HepG2 (cell line): ENCODE data around the gene CYP2A6. TPM values are rescaled to one million over a fixed set of nuclear protein-coding genes. Genes with fewer than 3 reads are reported as not detected.

Experiments
- CAMTA2 ChIP-seq: sonication (generic); formaldehyde crosslinking; IDR thresholded peaks from 2 replicates; pipeline ENCODE4 v1.4.0; 2020; ENCODE audit warnings: mild to moderate bottlenecking, missing genetic modification reagents, borderline replicate concordance
- HNRNPUL1 ChIP-seq: fragments of 200-400 bp; formaldehyde crosslinking; IDR thresholded peaks from 2 replicates; pipeline ENCODE4 v1.6.1; 2017; ENCODE audit warnings: low read depth, mild to moderate bottlenecking, low read length, moderate library complexity
- SKI ChIP-seq: fragments of 450-650 bp; IDR thresholded peaks from one replicate; pipeline ENCODE4 v1.6.1; 2018; ENCODE audit warnings: mild to moderate bottlenecking; ENCODE audit not compliant: partially characterized antibody
- SMC3 ChIP-seq: IDR thresholded peaks from 2 replicates; pipeline ENCODE4 v1.6.1; 2011; ENCODE audit warnings: low read length, improper control_type of control experiment
- TAF15 ChIP-seq: fragments of 200-400 bp; formaldehyde crosslinking; IDR thresholded peaks from one replicate; pipeline ENCODE4 v1.6.1; 2018; ENCODE audit warnings: mild to moderate bottlenecking, low read depth, low read length; ENCODE audit not compliant: poor library complexity, severe bottlenecking
- ZFX ChIP-seq: sonication (generic); formaldehyde crosslinking; IDR thresholded peaks from 2 replicates; pipeline ENCODE4 v1.4.0; 2020; ENCODE audit warnings: mild to moderate bottlenecking, low read depth, missing genetic modification reagents, moderate library complexity
- ZNF205 ChIP-seq: IDR thresholded peaks from 2 replicates; pipeline ENCODE4 v1.6.1; 2018; ENCODE audit warnings: missing biosample characterization, missing genetic modification reagents
- ZNF546 ChIP-seq: sonication (generic); formaldehyde crosslinking; conservative IDR thresholded peaks from 2 replicates; pipeline ENCODE4 v1.8.1; 2023; ENCODE audit warnings: mild to moderate bottlenecking, missing genetic modification reagents
- polyA plus RNA-seq, 8 experiments: library from polyadenylated mRNA; depleted of rRNA in 3 of 8; stranded (reverse) in 7 of 8; unstranded in 1 of 8; fragments of >200 nt; fragmentation: Illumina TruSeq in 4 of 8; extraction: Trizol in 4 of 8; gene quantifications; 2 replicates each; pipeline versions ENCODE4 v1.2.1 to v1.2.3, GENCODE V29; 2011 to 2016; ENCODE audit warnings: low read depth in 4 of 8, missing spikeins in 1 of 8, mixed read lengths in 1 of 8; ENCODE audit not compliant: insufficient read depth in 1 of 8
- total RNA-seq, 5 experiments: library from RNA; depleted of rRNA; stranded (reverse); fragments of >200 nt; fragmentation: Illumina TruSeq; extraction: Trizol; gene quantifications; 2 replicates each; pipeline ENCODE4 v1.2.3, GENCODE V29; 2016; ENCODE audit warnings: low read depth in 1 of 5
- TF ChIP-seq, protein P1 (sequence below), 2 experiments: sonication (generic) in 1 of 2; formaldehyde crosslinking in 1 of 2; IDR thresholded peaks; 2 replicates each; pipeline versions ENCODE4 v1.6.1 to v1.9.0; 2014 to 2022; ENCODE audit warnings: antibody characterized with exemption in 1 of 2, borderline replicate concordance in 1 of 2, inconsistent platforms in 1 of 2, low read depth in 1 of 2, missing genetic modification reagents in 1 of 2
- TF ChIP-seq, protein P2 (sequence below): sonication (generic); formaldehyde crosslinking; IDR thresholded peaks from 2 replicates; pipeline ENCODE4 v1.4.0; 2020; ENCODE audit warnings: mild to moderate bottlenecking, low read depth, missing genetic modification reagents
- TF ChIP-seq, protein P3 (sequence below): sonication (generic); formaldehyde crosslinking; IDR thresholded peaks from 2 replicates; pipeline ENCODE4 v1.5.0; 2020; ENCODE audit warnings: missing genetic modification reagents
- TF ChIP-seq, protein P4 (sequence below): sonication (generic); formaldehyde crosslinking; IDR thresholded peaks from 2 replicates; pipeline ENCODE4 v1.4.0; 2020; ENCODE audit warnings: missing genetic modification reagents, borderline replicate concordance
- TF ChIP-seq, protein P5 (sequence below): sonication (generic); formaldehyde crosslinking; IDR thresholded peaks from 2 replicates; pipeline ENCODE4 v1.9.0; 2022; ENCODE audit warnings: missing genetic modification reagents, mild to moderate bottlenecking, borderline replicate concordance

The CYP2A6 gene
- total and polyA plus RNA-seq, 2 of the 13 experiments (the other 11 are each of a cell fraction or from before 2014, with no cell fraction given): not detected

DNA sequence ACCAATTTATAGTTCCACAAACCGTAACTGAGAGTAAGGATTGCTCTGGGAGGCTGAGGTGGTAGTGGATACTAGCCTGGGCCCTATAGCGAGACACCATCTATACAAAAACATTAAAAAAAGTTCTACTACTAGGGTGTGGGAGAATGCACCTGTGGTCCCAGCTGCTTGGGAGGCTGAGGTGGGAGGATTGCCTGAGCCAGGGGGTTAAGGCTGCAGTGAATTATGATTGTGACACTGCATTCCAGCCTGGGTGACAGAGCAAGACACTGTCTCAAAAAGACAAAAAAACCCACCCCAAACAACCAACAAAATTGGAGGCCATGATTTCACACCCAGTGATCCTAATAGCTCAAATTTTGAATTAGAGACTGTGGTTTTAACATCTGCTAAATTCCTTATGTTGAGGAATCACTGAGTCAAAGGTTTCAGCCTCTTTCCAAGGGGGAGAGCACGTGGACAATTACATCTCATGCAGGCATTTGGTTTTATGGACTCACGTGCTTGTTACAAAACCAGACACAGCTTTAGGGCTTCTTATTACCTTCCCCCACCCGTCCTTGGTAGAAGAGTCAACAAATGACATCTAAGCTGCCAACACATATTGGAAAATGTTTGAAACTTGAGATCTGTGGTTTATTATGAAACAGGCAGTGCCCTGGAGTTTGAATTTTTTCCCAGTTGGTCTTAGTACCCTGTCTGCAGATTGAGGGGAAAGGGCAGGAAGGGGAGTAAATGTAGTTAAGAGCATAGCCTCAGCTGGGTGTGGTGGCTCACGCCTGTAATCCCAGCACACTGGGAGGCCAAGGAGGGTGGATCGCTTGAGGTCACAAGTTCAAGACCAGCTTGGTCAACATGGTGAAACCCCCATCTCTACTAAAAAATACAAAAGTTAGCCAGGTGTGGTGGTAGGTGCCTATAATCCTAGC is 18.5 kb downstream of the CYP2A6 start (continued):
- TF ChIP-seq, protein P1, sequence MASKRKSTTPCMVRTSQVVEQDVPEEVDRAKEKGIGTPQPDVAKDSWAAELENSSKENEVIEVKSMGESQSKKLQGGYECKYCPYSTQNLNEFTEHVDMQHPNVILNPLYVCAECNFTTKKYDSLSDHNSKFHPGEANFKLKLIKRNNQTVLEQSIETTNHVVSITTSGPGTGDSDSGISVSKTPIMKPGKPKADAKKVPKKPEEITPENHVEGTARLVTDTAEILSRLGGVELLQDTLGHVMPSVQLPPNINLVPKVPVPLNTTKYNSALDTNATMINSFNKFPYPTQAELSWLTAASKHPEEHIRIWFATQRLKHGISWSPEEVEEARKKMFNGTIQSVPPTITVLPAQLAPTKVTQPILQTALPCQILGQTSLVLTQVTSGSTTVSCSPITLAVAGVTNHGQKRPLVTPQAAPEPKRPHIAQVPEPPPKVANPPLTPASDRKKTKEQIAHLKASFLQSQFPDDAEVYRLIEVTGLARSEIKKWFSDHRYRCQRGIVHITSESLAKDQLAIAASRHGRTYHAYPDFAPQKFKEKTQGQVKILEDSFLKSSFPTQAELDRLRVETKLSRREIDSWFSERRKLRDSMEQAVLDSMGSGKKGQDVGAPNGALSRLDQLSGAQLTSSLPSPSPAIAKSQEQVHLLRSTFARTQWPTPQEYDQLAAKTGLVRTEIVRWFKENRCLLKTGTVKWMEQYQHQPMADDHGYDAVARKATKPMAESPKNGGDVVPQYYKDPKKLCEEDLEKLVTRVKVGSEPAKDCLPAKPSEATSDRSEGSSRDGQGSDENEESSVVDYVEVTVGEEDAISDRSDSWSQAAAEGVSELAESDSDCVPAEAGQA (IDR thresholded peaks at IDR 0.05; ENCODE audit: low read depth): no peak
- TF ChIP-seq, protein P1 (CRISPR knock-in tag; IDR thresholded peaks at IDR 0.05; ENCODE audit: borderline replicate concordance): no peak
- TF ChIP-seq, protein P2, sequence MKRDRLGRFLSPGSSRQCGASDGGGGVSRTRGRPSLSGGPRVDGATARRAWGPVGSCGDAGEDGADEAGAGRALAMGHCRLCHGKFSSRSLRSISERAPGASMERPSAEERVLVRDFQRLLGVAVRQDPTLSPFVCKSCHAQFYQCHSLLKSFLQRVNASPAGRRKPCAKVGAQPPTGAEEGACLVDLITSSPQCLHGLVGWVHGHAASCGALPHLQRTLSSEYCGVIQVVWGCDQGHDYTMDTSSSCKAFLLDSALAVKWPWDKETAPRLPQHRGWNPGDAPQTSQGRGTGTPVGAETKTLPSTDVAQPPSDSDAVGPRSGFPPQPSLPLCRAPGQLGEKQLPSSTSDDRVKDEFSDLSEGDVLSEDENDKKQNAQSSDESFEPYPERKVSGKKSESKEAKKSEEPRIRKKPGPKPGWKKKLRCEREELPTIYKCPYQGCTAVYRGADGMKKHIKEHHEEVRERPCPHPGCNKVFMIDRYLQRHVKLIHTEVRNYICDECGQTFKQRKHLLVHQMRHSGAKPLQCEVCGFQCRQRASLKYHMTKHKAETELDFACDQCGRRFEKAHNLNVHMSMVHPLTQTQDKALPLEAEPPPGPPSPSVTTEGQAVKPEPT (CRISPR knock-in tag): no peak
- no peak for TF ChIP-seq ZNF546 (CRISPR knock-in tag)
- no peak for TF ChIP-seq CAMTA2 (CRISPR knock-in tag)
- TF ChIP-seq HNRNPUL1: no peak
- no peak for TF ChIP-seq SMC3
- TF ChIP-seq SKI: peak; percentile 90
- TF ChIP-seq, protein P3, sequence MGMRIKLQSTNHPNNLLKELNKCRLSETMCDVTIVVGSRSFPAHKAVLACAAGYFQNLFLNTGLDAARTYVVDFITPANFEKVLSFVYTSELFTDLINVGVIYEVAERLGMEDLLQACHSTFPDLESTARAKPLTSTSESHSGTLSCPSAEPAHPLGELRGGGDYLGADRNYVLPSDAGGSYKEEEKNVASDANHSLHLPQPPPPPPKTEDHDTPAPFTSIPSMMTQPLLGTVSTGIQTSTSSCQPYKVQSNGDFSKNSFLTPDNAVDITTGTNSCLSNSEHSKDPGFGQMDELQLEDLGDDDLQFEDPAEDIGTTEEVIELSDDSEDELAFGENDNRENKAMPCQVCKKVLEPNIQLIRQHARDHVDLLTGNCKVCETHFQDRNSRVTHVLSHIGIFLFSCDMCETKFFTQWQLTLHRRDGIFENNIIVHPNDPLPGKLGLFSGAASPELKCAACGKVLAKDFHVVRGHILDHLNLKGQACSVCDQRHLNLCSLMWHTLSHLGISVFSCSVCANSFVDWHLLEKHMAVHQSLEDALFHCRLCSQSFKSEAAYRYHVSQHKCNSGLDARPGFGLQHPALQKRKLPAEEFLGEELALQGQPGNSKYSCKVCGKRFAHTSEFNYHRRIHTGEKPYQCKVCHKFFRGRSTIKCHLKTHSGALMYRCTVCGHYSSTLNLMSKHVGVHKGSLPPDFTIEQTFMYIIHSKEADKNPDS (CRISPR knock-in tag): no peak
- TF ChIP-seq, protein P4, sequence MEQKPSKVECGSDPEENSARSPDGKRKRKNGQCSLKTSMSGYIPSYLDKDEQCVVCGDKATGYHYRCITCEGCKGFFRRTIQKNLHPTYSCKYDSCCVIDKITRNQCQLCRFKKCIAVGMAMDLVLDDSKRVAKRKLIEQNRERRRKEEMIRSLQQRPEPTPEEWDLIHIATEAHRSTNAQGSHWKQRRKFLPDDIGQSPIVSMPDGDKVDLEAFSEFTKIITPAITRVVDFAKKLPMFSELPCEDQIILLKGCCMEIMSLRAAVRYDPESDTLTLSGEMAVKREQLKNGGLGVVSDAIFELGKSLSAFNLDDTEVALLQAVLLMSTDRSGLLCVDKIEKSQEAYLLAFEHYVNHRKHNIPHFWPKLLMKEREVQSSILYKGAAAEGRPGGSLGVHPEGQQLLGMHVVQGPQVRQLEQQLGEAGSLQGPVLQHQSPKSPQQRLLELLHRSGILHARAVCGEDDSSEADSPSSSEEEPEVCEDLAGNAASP (CRISPR knock-in tag): no peak
- TF ChIP-seq TAF15: no peak
- no peak for TF ChIP-seq ZFX (CRISPR knock-in tag)
- TF ChIP-seq, protein P5, sequence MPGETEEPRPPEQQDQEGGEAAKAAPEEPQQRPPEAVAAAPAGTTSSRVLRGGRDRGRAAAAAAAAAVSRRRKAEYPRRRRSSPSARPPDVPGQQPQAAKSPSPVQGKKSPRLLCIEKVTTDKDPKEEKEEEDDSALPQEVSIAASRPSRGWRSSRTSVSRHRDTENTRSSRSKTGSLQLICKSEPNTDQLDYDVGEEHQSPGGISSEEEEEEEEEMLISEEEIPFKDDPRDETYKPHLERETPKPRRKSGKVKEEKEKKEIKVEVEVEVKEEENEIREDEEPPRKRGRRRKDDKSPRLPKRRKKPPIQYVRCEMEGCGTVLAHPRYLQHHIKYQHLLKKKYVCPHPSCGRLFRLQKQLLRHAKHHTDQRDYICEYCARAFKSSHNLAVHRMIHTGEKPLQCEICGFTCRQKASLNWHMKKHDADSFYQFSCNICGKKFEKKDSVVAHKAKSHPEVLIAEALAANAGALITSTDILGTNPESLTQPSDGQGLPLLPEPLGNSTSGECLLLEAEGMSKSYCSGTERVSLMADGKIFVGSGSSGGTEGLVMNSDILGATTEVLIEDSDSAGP (CRISPR knock-in tag): no peak
- 0 out of 2 replicates have a peak, but pooled peaks have one; percentile 53 for TF ChIP-seq ZNF205 (CRISPR knock-in tag)
